Activated CD8-positive, alpha-beta T cell treated with anti-CD3 and anti-CD28 coated beads, Interleukin-2, amount 10 ng/mL, durations not matched to agents 7 days and 5 days (primary cell): ENCODE data around the gene IGFALS. TPM values are rescaled to one million over a fixed set of nuclear protein-coding genes. Genes with fewer than 3 reads are reported as not detected.

ENCODE experiments used
- ATAC-seq: fragments of 150-1000 bp; cut with Tn5 transposase; one replicate; pipeline ENCODE4 v1.10.0; 2021; ENCODE audit warnings: moderate library complexity
- CTCF ChIA-PET: fragments of 350-600 bp; sonication (Branson Sonifier 250); formaldehyde crosslinking; loops from one replicate; lab custom pipeline; 2021; ENCODE audit warnings: antibody characterized with exemption; lab: Charles Lee
- POLR2A ChIA-PET: fragments of 350-600 bp; sonication (Branson Sonifier 250); formaldehyde crosslinking; loops from one replicate; lab custom pipeline; 2021; ENCODE audit warnings: antibody characterized with exemption; lab: Charles Lee
- DNase-seq: peaks from one replicate; pipeline ENCODE4 v3.0.0-alpha.2; 2020
- H3K27ac Mint-ChIP-seq: one replicate; pipeline ENCODE4 v1.8.0; 2021; ENCODE audit warnings: mild to moderate bottlenecking, mixed read lengths
- H3K27me3 Mint-ChIP-seq: one replicate; pipeline ENCODE4 v1.8.0; 2021; ENCODE audit warnings: low read depth, mixed read lengths
- H3K36me3 Mint-ChIP-seq: one replicate; pipeline ENCODE4 v1.8.0; 2021; ENCODE audit warnings: low read depth, mixed read lengths
- H3K4me1 Mint-ChIP-seq: one replicate; pipeline ENCODE4 v1.8.0; 2021; ENCODE audit warnings: low read depth, mixed read lengths
- H3K4me3 Mint-ChIP-seq: one replicate; pipeline ENCODE4 v1.8.0; 2021; ENCODE audit warnings: mild to moderate bottlenecking, mixed read lengths
- H3K9me3 Mint-ChIP-seq: one replicate; pipeline ENCODE4 v1.8.0; 2022; ENCODE audit warnings: mixed read lengths; ENCODE audit not compliant: insufficient read depth
- total RNA-seq, 2 experiments: library from RNA; stranded (reverse); gene quantifications; one replicate each; pipeline ENCODE4 v1.2.3, GENCODE V29; 2021

Gene IGFALS
- total RNA-seq, 2 experiments from 2014 or later: 0.13 TPM; not detected in 1

- Mint-ChIP-seq H3K27me3 (no peaks in the 10 kb centered on the region), H3K9me3 (no peaks in the 10 kb centered on the region), H3K27ac (peak overlapping the region; percentile 86), H3K4me3 (peak overlapping the region; percentile 80), H3K4me1 (peaks cover 41% of the 10 kb centered on the region), H3K36me3 (peaks cover 6% of the 10 kb centered on the region)
- ChIA-PET POLR2A (interaction anchor here (2.5 kb wide), 1 partner anchor 120 kb away, joined by 6 read pairs; the partner anchor contains the start of gene MAPK8IP3), CTCF (interaction anchor here (2.3 kb wide), 1 partner anchor 12 kb away, joined by 7 read pairs; no protein-coding TSS in a partner anchor)
- ATAC-seq (no peak), DNase-seq (no peak)
These were observed 31.9 kb upstream of the IGFALS start for GRCh38 chr16:1825381-1825863.

GRCh38 chr16:1823821-1824220 lies 30.3 kb upstream of the IGFALS start:
- DNase-seq: peak; percentile 35
- Mint-ChIP-seq H3K27me3 (no peaks in the 10 kb centered on the region), H3K36me3 (peaks cover 4% of the 10 kb centered on the region), H3K4me3 (no peak overlapping the region), H3K27ac (no peak overlapping the region), H3K9me3 (no peaks in the 10 kb centered on the region), H3K4me1 (peaks cover 35% of the 10 kb centered on the region)
- no peak for ATAC-seq
- ChIA-PET CTCF (interaction anchor here (0.5 to 2.3 kb wide), 4 partner anchors 10 to 41 kb away, joined by 3 to 7 read pairs (median 4); partner anchors contain the start of genes NUBP2 and SPSB3), POLR2A (interaction anchor here (1.6 kb wide), 1 partner anchor 12 kb away, joined by 3 read pairs; no protein-coding TSS in a partner anchor)

GRCh38 chr16:1822801-1823200 lies 29.3 kb upstream of the IGFALS start:
- DNase-seq (no peak), ATAC-seq (no peak)
- H3K4me3 Mint-ChIP-seq: no peak overlapping the region
- peaks cover 3% of the 10 kb centered on the region for H3K36me3 Mint-ChIP-seq
- ChIA-PET POLR2A (interaction anchor here (1.6 kb wide), 1 partner anchor 11 kb away, joined by 3 read pairs; no protein-coding TSS in a partner anchor), CTCF (interaction anchor here (2.3 kb wide), 1 partner anchor 9 kb away, joined by 7 read pairs; no protein-coding TSS in a partner anchor)
- H3K27me3 Mint-ChIP-seq: no peaks in the 10 kb centered on the region
- H3K4me1 Mint-ChIP-seq: peaks cover 27% of the 10 kb centered on the region
- H3K27ac Mint-ChIP-seq: no peak overlapping the region
- H3K9me3 Mint-ChIP-seq: no peaks in the 10 kb centered on the region

- Mint-ChIP-seq H3K27ac (no peak overlapping the region), H3K9me3 (no peaks in the 10 kb centered on the region), H3K4me1 (peaks cover 21% of the 10 kb centered on the region), H3K4me3 (no peak overlapping the region), H3K36me3 (peaks cover 5% of the 10 kb centered on the region), H3K27me3 (no peaks in the 10 kb centered on the region)
- ChIA-PET POLR2A (interaction anchor here (1.6 kb wide), 1 partner anchor 10 kb away, joined by 3 read pairs; no protein-coding TSS in a partner anchor), CTCF (no interaction called here)
- DNase-seq: no peak
- ATAC-seq: no peak
These were observed 28.5 kb upstream of the IGFALS start for GRCh38 chr16:1821861-1822611.

- Mint-ChIP-seq H3K27me3 (no peaks in the 10 kb centered on the region), H3K27ac (no peak overlapping the region), H3K36me3 (peaks cover 5% of the 10 kb centered on the region), H3K4me1 (peaks cover 21% of the 10 kb centered on the region), H3K4me3 (no peak overlapping the region), H3K9me3 (no peaks in the 10 kb centered on the region)
- ATAC-seq (no peak), DNase-seq (no peak)
- ChIA-PET POLR2A (no interaction called here), CTCF (no interaction called here)
These were observed 27.4 kb upstream of the IGFALS start for GRCh38 chr16:1820946-1821290.

GRCh38 chr16:1820096-1820945 lies 26.8 kb upstream of the IGFALS start:
- Mint-ChIP-seq H3K36me3 (peaks cover 9% of the 10 kb centered on the region), H3K4me3 (no peak overlapping the region), H3K27ac (no peak overlapping the region), H3K27me3 (no peaks in the 10 kb centered on the region), H3K9me3 (no peaks in the 10 kb centered on the region), H3K4me1 (peaks cover 15% of the 10 kb centered on the region)
- ChIA-PET CTCF (no interaction called here), POLR2A (no interaction called here)
- ATAC-seq: no peak
- no peak for DNase-seq

- no peak for DNase-seq
- Mint-ChIP-seq H3K9me3 (no peaks in the 10 kb centered on the region), H3K4me3 (no peak overlapping the region), H3K4me1 (peaks cover 9% of the 10 kb centered on the region), H3K27me3 (no peaks in the 10 kb centered on the region), H3K36me3 (peaks cover 14% of the 10 kb centered on the region), H3K27ac (peak overlapping the region; percentile 43)
- ChIA-PET POLR2A (no interaction called here), CTCF (no interaction called here)
- ATAC-seq: no peak
These were observed 26.1 kb upstream of the IGFALS start for GRCh38 chr16:1819611-1820010.

- no peak overlapping the region for H3K27ac Mint-ChIP-seq
- peaks cover 14% of the 10 kb centered on the region for H3K36me3 Mint-ChIP-seq
- DNase-seq: no peak
- no peak overlapping the region for H3K4me3 Mint-ChIP-seq
- CTCF ChIA-PET: no interaction called here
- POLR2A ChIA-PET: no interaction called here
- no peaks in the 10 kb centered on the region for H3K9me3 Mint-ChIP-seq
- no peaks in the 10 kb centered on the region for H3K27me3 Mint-ChIP-seq
- peaks cover 3% of the 10 kb centered on the region for H3K4me1 Mint-ChIP-seq
- ATAC-seq: no peak
These were observed 25.5 kb upstream of the IGFALS start for GRCh38 chr16:1818873-1819525.

- CTCF ChIA-PET: no interaction called here
These were observed 24.8 kb upstream of the IGFALS start for GRCh38 chr16:1818204-1818872.

GRCh38 chr16:1817716-1818115 lies 24.2 kb upstream of the IGFALS start:
- no peak overlapping the region for H3K27ac Mint-ChIP-seq
- H3K4me3 Mint-ChIP-seq: no peak overlapping the region
- POLR2A ChIA-PET: interaction anchor here (1.2 kb wide), 1 partner anchor 35 kb away, joined by 3 read pairs; the partner anchor contains the start of genes NUBP2 and SPSB3
- DNase-seq: no peak
- H3K9me3 Mint-ChIP-seq: no peaks in the 10 kb centered on the region
- CTCF ChIA-PET: no interaction called here
- H3K4me1 Mint-ChIP-seq: peaks cover 5% of the 10 kb centered on the region
- H3K36me3 Mint-ChIP-seq: peaks cover 22% of the 10 kb centered on the region
- ATAC-seq: no peak
- H3K27me3 Mint-ChIP-seq: no peaks in the 10 kb centered on the region

More at GRCh38 chr16:1818204-1818872, 24.8 kb upstream of the IGFALS start:
- no peaks in the 10 kb centered on the region for H3K9me3 Mint-ChIP-seq
- peaks cover 19% of the 10 kb centered on the region for H3K36me3 Mint-ChIP-seq
- POLR2A ChIA-PET: no interaction called here
- H3K27me3 Mint-ChIP-seq: no peaks in the 10 kb centered on the region
- no peak overlapping the region for H3K27ac Mint-ChIP-seq
- ATAC-seq (no peak), DNase-seq (no peak)
- no peaks in the 10 kb centered on the region for H3K4me1 Mint-ChIP-seq
- H3K4me3 Mint-ChIP-seq: no peak overlapping the region

- Mint-ChIP-seq H3K27ac (no peak overlapping the region), H3K4me1 (peaks cover 5% of the 10 kb centered on the region), H3K9me3 (no peaks in the 10 kb centered on the region), H3K36me3 (peaks cover 22% of the 10 kb centered on the region), H3K4me3 (no peak overlapping the region), H3K27me3 (no peaks in the 10 kb centered on the region)
- CTCF ChIA-PET: no interaction called here
- DNase-seq: no peak
- ATAC-seq: no peak
- POLR2A ChIA-PET: interaction anchor here (1.2 kb wide), 1 partner anchor 34 kb away, joined by 3 read pairs; the partner anchor contains the start of genes NUBP2 and SPSB3
These were observed 23.7 kb upstream of the IGFALS start for GRCh38 chr16:1817276-1817589.
